Measurements from ENCODE around the gene ROBO2. TPM values are rescaled to one million over a fixed set of nuclear protein-coding genes. Genes with fewer than 3 reads are reported as not detected.

The ROBO2 gene
- total and polyA plus RNA-seq, 2 experiments from 2014 or later = 1.5 to 7.8 TPM

DNA sequence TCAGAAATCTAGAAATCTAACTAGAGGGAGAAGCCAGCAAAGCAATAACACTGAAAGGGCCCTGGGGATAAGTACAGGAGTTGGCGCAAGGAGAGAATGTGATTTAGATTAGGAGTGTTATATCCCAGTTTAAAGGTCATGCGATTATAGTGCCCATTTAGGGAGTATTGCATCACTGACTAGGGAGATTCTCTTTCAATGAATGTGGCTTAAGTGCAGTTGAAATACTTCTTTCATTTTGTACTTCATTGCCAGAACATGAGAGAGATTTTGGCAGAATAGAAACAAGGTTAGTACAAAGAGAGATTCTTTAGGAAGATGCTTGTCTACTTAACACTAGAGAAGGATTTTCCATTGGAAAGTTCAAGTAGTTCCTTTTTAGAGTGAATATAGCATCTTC lies 13.9 kb downstream of the ROBO2 start:
- Mint-ChIP-seq H3K4me3 (no peak overlapping the region), H3K4me1 (peaks cover 28% of the 10 kb centered on the region), H3K36me3 (ENCODE audit: low read depth) (no peaks in the 10 kb centered on the region), H3K27me3 (ENCODE audit: insufficient read depth, low read depth, poor library complexity) (no peaks in the 10 kb centered on the region), H3K9me3 (no peaks in the 10 kb centered on the region), H3K27ac (peak overlapping the region; percentile 39; the same call in 1 of the 2 replicates)
- Histone ChIP-seq H3K4me1 (ENCODE audit: insufficient read depth) (peaks cover 25% of the 10 kb centered on the region), H3K4me2 (no peak overlapping the region), H3K79me2 (replicated peaks; ENCODE audit: insufficient read depth) (no peaks in the 10 kb centered on the region), H3K4me3 (no peak overlapping the region), H3F3A (replicated peaks; ENCODE audit: low read depth) (no peaks in the 10 kb centered on the region), H3K27ac (ENCODE audit: low read depth) (no peak overlapping the region), H3K36me3 (ENCODE audit: insufficient read depth) (no peaks in the 10 kb centered on the region), H4K20me1 (replicated peaks; ENCODE audit: insufficient read depth) (no peaks in the 10 kb centered on the region), H3K9me2 (ENCODE audit: insufficient read depth) (no peaks in the 10 kb centered on the region), H2AFZ (no peak overlapping the region), H3K27me3 (ENCODE audit: insufficient read depth) (no peaks in the 10 kb centered on the region)
- TF ChIP-seq EZH2phosphoT487 (IDR thresholded peaks at IDR 0.05; ENCODE audit: unreplicated experiment) (no peak), JUNB (IDR thresholded peaks at IDR 0.05; ENCODE audit: unreplicated experiment) (no peak), POLR2AphosphoS5 (IDR thresholded peaks at IDR 0.05; ENCODE audit: low read depth) (no peak)
- TF ChIP-seq, protein P1, sequence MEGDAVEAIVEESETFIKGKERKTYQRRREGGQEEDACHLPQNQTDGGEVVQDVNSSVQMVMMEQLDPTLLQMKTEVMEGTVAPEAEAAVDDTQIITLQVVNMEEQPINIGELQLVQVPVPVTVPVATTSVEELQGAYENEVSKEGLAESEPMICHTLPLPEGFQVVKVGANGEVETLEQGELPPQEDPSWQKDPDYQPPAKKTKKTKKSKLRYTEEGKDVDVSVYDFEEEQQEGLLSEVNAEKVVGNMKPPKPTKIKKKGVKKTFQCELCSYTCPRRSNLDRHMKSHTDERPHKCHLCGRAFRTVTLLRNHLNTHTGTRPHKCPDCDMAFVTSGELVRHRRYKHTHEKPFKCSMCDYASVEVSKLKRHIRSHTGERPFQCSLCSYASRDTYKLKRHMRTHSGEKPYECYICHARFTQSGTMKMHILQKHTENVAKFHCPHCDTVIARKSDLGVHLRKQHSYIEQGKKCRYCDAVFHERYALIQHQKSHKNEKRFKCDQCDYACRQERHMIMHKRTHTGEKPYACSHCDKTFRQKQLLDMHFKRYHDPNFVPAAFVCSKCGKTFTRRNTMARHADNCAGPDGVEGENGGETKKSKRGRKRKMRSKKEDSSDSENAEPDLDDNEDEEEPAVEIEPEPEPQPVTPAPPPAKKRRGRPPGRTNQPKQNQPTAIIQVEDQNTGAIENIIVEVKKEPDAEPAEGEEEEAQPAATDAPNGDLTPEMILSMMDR (conservative IDR thresholded peaks at IDR 0.05; ENCODE audit: low read depth in 2 of 2) = no peak
- DNase-seq (ENCODE audit: low spot score) (no peak), ATAC-seq (no peak)

DNA sequence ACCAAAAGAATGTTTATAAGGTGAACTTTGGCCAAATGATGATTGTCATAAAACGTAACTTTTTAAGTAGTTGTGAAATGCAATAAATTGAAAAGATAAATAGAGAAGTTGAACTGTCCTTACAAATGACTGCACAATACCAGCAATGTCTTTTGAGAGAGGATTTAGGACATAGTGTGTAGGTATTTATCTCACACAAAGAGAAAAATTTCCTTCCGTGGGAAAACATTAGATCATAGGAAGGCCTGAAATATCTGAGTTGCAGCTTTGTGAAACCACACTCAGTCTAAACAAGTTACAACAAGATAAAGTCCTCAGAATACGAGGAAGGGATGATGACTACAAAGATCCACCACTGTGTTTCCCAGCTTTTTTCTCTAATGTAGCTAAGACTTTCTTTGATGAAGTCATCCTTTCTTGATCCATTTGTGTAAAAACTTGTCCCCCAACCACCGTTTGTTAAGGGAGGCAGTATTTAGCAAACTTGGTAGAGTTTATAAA lies 16.0 kb downstream of the ROBO2 start:
- peaks cover 3% of the 10 kb centered on the region for H3K27me3 Mint-ChIP-seq (ENCODE audit: insufficient read depth, low read depth, poor library complexity)
- TF ChIP-seq JUNB (IDR thresholded peaks at IDR 0.05; ENCODE audit: unreplicated experiment) = no peak
- TF ChIP-seq EZH2phosphoT487 (IDR thresholded peaks at IDR 0.05; ENCODE audit: unreplicated experiment) = no peak
- no peak for TF ChIP-seq CREB1 (CRISPR knock-in tag; IDR thresholded peaks at IDR 0.05; ENCODE audit: low read depth)
- no peak for TF ChIP-seq STAT1 (IDR thresholded peaks at IDR 0.05; ENCODE audit: unreplicated experiment)
- TF ChIP-seq, protein P2, sequence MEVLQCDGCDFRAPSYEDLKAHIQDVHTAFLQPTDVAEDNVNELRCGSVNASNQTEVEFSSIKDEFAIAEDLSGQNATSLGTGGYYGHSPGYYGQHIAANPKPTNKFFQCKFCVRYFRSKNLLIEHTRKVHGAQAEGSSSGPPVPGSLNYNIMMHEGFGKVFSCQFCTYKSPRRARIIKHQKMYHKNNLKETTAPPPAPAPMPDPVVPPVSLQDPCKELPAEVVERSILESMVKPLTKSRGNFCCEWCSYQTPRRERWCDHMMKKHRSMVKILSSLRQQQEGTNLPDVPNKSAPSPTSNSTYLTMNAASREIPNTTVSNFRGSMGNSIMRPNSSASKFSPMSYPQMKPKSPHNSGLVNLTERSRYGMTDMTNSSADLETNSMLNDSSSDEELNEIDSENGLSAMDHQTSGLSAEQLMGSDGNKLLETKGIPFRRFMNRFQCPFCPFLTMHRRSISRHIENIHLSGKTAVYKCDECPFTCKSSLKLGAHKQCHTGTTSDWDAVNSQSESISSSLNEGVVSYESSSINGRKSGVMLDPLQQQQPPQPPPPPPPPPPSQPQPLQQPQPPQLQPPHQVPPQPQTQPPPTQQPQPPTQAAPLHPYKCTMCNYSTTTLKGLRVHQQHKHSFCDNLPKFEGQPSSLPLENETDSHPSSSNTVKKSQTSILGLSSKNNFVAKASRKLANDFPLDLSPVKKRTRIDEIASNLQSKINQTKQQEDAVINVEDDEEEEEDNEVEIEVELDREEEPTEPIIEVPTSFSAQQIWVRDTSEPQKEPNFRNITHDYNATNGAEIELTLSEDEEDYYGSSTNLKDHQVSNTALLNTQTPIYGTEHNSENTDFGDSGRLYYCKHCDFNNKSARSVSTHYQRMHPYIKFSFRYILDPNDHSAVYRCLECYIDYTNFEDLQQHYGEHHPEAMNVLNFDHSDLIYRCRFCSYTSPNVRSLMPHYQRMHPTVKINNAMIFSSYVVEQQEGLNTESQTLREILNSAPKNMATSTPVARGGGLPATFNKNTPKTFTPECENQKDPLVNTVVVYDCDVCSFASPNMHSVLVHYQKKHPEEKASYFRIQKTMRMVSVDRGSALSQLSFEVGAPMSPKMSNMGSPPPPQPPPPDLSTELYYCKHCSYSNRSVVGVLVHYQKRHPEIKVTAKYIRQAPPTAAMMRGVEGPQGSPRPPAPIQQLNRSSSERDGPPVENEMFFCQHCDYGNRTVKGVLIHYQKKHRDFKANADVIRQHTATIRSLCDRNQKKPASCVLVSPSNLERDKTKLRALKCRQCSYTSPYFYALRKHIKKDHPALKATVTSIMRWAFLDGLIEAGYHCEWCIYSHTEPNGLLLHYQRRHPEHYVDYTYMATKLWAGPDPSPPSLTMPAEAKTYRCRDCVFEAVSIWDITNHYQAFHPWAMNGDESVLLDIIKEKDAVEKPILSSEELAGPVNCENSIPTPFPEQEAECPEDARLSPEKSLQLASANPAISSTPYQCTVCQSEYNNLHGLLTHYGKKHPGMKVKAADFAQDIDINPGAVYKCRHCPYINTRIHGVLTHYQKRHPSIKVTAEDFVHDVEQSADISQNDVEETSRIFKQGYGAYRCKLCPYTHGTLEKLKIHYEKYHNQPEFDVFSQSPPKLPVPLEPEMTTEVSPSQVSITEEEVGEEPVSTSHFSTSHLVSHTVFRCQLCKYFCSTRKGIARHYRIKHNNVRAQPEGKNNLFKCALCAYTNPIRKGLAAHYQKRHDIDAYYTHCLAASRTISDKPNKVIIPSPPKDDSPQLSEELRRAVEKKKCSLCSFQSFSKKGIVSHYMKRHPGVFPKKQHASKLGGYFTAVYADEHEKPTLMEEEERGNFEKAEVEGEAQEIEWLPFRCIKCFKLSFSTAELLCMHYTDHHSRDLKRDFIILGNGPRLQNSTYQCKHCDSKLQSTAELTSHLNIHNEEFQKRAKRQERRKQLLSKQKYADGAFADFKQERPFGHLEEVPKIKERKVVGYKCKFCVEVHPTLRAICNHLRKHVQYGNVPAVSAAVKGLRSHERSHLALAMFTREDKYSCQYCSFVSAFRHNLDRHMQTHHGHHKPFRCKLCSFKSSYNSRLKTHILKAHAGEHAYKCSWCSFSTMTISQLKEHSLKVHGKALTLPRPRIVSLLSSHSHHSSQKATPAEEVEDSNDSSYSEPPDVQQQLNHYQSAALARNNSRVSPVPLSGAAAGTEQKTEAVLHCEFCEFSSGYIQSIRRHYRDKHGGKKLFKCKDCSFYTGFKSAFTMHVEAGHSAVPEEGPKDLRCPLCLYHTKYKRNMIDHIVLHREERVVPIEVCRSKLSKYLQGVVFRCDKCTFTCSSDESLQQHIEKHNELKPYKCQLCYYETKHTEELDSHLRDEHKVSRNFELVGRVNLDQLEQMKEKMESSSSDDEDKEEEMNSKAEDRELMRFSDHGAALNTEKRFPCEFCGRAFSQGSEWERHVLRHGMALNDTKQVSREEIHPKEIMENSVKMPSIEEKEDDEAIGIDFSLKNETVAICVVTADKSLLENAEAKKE (CRISPR knock-in tag; IDR thresholded peaks at IDR 0.05) = no peak
- TF ChIP-seq POLR2AphosphoS5 (IDR thresholded peaks at IDR 0.05; ENCODE audit: low read depth) = no peak
- no peak for TF ChIP-seq ZNF114 (CRISPR knock-in tag; IDR thresholded peaks at IDR 0.05)
- TF ChIP-seq, protein P1 (conservative IDR thresholded peaks at IDR 0.05; ENCODE audit: low read depth in 2 of 2) = no peak
- no peak for TF ChIP-seq NANOG (IDR thresholded peaks at IDR 0.05; ENCODE audit: borderline replicate concordance)
- TF ChIP-seq EZH2 (IDR thresholded peaks at IDR 0.05; ENCODE audit: low read depth, unreplicated experiment) = no peak

More for the DNA sequence above, 16.0 kb downstream of the ROBO2 start:
- Histone ChIP-seq H3K79me2 (replicated peaks; ENCODE audit: insufficient read depth) (no peaks in the 10 kb centered on the region), H3K4me2 (no peak overlapping the region), H4K20me1 (replicated peaks; ENCODE audit: insufficient read depth) (no peaks in the 10 kb centered on the region), H3K36me3 (ENCODE audit: insufficient read depth) (no peaks in the 10 kb centered on the region), H3K4me3 (no peak overlapping the region), H3K27ac (ENCODE audit: low read depth) (no peak overlapping the region), H3F3A (replicated peaks; ENCODE audit: low read depth) (no peaks in the 10 kb centered on the region), H3K27me3 (ENCODE audit: insufficient read depth) (no peaks in the 10 kb centered on the region), H2AFZ (no peak overlapping the region), H3K4me1 (ENCODE audit: insufficient read depth) (peaks cover 25% of the 10 kb centered on the region), H3K9me2 (ENCODE audit: insufficient read depth) (no peaks in the 10 kb centered on the region)
- no peak for ATAC-seq
- no peak for DNase-seq (ENCODE audit: low spot score)
- no peak overlapping the region for H3K4me3 Mint-ChIP-seq
- H3K4me1 Mint-ChIP-seq = peaks cover 28% of the 10 kb centered on the region
- H3K27ac Mint-ChIP-seq = no peak overlapping the region
- H3K9me3 Mint-ChIP-seq = no peaks in the 10 kb centered on the region
- no peaks in the 10 kb centered on the region for H3K36me3 Mint-ChIP-seq (ENCODE audit: low read depth)
